Naive B cell (primary cell): ENCODE results near the gene C11orf21. TPM values are rescaled to one million over a fixed set of nuclear protein-coding genes. Genes with fewer than 3 reads are reported as not detected.
A peak's percentile ranks its signal among the peaks of the same experiment; 100 is the strongest.

Source experiments
- ATAC-seq, 2 donors: fragments of 150-1000 bp; cut with Tn5 transposase; 2 replicates each; pipeline ENCODE4 v1.10.0; 2021; ENCODE audit warnings: low read depth in 2 of 2, mild to moderate bottlenecking in 2 of 2, moderate library complexity in 2 of 2
- DNase-seq: peaks from one replicate; pipeline ENCODE4 v3.0.0; 2022
- H3K27ac Mint-ChIP-seq, 6 donors: one replicate each; pipeline ENCODE4 v1.8.0; 2020 to 2022; ENCODE audit warnings: mild to moderate bottlenecking in 6 of 6, mixed read lengths in 6 of 6, moderate library complexity in 5 of 6, inconsistent platforms in 2 of 6
- H3K27me3 Mint-ChIP-seq, 3 donors: one replicate each; pipeline ENCODE4 v1.8.0; 2021 to 2022; ENCODE audit warnings: mixed read lengths in 3 of 3, mild to moderate bottlenecking in 1 of 3
- H3K36me3 Mint-ChIP-seq, 2 donors: one replicate each; pipeline ENCODE4 v1.8.0; 2020 to 2022; ENCODE audit warnings: mixed read lengths in 2 of 2, inconsistent platforms in 1 of 2, mild to moderate bottlenecking in 1 of 2
- H3K4me1 Mint-ChIP-seq, 3 donors: one replicate each; pipeline ENCODE4 v1.8.0; 2020 to 2022; ENCODE audit warnings: mixed read lengths in 3 of 3, inconsistent platforms in 1 of 3, mild to moderate bottlenecking in 1 of 3, moderate library complexity in 1 of 3
- H3K4me3 Mint-ChIP-seq, 8 donors: one replicate each; pipeline ENCODE4 v1.8.0; 2020 to 2022; ENCODE audit warnings: mild to moderate bottlenecking in 8 of 8, mixed read lengths in 8 of 8, moderate library complexity in 8 of 8, inconsistent platforms in 2 of 8
- H3K9me3 Mint-ChIP-seq, 7 donors: one replicate each; pipeline ENCODE4 v1.8.0; 2020 to 2022; ENCODE audit warnings: mixed read lengths in 7 of 7, mild to moderate bottlenecking in 5 of 7, inconsistent platforms in 2 of 7, moderate library complexity in 1 of 7
- polyA plus RNA-seq, 6 donors: library from polyadenylated mRNA; unstranded; fragments of 300-500 nt; fragmentation: Illumina TruSeq; gene quantifications; one replicate each; pipeline ENCODE4 v1.2.3, GENCODE V29; 2021; ENCODE audit warnings: low read depth in 6 of 6

The C11orf21 gene
- polyA plus RNA-seq, 6 donors from 2014 or later: 8.3 to 15.4 (median 10.2) TPM

- no peak for ATAC-seq
- DNase-seq: no peak
- Mint-ChIP-seq H3K36me3 (no peaks in the 10 kb centered on the region), H3K4me1 (peaks cover 22 to 44% (median 28%) of the 10 kb centered on the region in 3 donors), H3K27me3 (peaks cover under 1 to 25% (median 20%) of the 10 kb centered on the region in 3 donors), H3K27ac (peak overlapping the region in 2 of 6 donors; percentile 52 to 90), H3K4me3 (peak overlapping the region; percentile 42 to 85 (median 72)), H3K9me3 (no peaks in the 10 kb centered on the region)
Observed at GRCh38 chr11:2267851-2268728, 33.6 kb downstream of the C11orf21 start.

DNA sequence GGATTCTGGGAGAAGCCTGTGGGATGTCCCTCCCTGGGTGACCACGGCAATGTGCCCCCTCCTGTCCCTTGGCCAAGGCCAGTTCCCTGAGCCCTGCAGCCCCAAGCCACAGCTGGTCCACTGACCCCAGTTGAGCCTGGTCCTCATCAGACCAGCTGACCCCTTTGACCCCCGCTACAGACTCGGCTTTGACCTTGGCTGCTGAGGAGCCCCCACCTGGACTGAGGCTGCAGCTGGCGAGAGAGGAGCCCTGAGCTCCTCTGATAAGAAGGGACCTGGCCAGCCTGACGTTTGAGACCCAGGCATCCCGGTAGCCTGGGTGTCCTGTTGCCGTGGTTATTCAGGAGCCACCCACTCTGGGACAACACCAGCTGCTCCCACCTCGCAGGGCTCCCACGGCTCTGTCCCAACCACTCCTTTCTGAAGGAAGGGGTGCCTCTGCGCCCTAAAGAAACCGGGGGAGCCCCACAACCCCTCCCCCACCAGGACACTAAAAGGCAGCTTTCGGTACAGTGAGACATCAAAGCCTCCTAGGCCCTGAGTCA lies 34.3 kb downstream of the C11orf21 start:
- H3K9me3 Mint-ChIP-seq: no peaks in the 10 kb centered on the region
- H3K36me3 Mint-ChIP-seq: no peaks in the 10 kb centered on the region
- peaks cover 22 to 44% (median 28%) of the 10 kb centered on the region in 3 donors for H3K4me1 Mint-ChIP-seq
- no peak for DNase-seq
- peaks cover 0 to 18% (median 13%) of the 10 kb centered on the region in 3 donors for H3K27me3 Mint-ChIP-seq
- ATAC-seq: no peak
- H3K27ac Mint-ChIP-seq: no peak overlapping the region
- H3K4me3 Mint-ChIP-seq: peak overlapping the region in 5 of 8 donors; percentile 20 to 78 (median 72)

GRCh38 chr11:2266586-2267305 lies 35.0 kb downstream of the C11orf21 start:
- Mint-ChIP-seq H3K27me3 (peaks cover 0 to 12% (median 6%) of the 10 kb centered on the region in 3 donors), H3K4me1 (peaks cover 22 to 44% (median 27%) of the 10 kb centered on the region in 3 donors), H3K27ac (peak overlapping the region in 1 of 6 donors; percentile 65), H3K4me3 (peak overlapping the region in 6 of 8 donors; percentile 33 to 80 (median 76)), H3K36me3 (no peaks in the 10 kb centered on the region), H3K9me3 (no peaks in the 10 kb centered on the region)
- DNase-seq: no peak
- ATAC-seq: no peak

DNA sequence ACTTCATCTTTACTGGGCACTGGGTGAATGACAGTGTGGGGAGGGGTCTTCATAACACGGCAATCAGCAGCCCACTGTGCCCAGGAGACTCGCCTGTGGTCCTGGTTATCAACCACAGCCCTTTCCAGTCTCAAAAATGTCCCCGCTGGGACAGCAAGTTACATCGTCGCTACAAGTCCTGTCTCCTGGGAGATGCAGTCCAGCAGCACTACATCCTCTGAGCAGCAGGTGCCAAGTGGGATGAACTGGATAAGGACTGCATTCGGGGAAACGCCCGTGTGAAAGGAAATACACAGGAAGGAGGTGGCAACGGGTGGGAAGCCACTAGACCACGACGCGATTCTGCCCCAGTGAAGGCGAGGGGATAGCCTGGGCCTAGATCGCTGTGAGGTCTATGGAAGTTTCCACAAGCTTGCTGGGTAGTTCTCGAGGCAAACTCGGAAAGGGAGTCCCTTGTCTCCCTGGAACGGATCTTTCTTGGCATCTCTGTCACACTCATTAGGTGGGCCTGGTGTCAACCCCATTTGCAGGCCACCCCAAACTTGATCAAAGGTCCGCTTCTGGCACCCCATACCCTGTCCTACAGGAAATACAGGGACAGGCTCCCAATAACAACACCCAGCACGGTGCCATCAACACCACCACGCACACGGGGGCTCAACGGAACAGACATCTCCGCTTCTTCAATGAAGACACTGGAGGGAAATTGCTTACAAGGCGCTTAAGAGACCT lies 35.7 kb downstream of the C11orf21 start:
- H3K27me3 Mint-ChIP-seq: peaks cover 0 to 6% (median 0%) of the 10 kb centered on the region in 3 donors
- peak overlapping the region; percentile 53 to 87 (median 78) for H3K4me3 Mint-ChIP-seq
- no peaks in the 10 kb centered on the region for H3K9me3 Mint-ChIP-seq
- no peak for DNase-seq
- no peak for ATAC-seq
- H3K27ac Mint-ChIP-seq: peak overlapping the region in 4 of 6 donors; percentile 8 to 86 (median 80)
- no peaks in the 10 kb centered on the region for H3K36me3 Mint-ChIP-seq
- H3K4me1 Mint-ChIP-seq: peaks cover 19 to 42% (median 22%) of the 10 kb centered on the region in 3 donors

DNA sequence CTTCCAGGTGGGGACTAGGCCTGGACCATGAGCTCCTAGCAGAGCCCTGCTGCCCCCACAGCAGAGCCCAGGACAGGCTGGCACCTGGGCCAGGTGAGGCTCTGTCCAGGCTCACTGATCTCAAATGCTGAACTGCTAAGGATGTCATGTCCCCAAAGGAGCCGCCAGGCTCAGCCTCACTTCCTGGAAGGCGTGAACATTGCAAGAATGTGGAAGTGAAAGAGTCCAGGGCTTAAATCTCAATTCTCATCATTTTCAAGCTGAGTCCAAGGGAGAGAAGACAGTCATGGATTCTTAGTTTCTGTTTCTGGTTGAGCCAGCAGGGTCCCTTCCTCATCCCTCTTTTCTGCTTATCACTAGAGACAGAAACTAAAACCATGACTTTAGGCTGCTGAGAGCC lies 36.3 kb downstream of the C11orf21 start:
- H3K4me1 Mint-ChIP-seq: peaks cover 15 to 38% (median 18%) of the 10 kb centered on the region in 3 donors
- DNase-seq: peak; percentile 70
- ATAC-seq: peak; percentile 82 to 83
- H3K36me3 Mint-ChIP-seq: no peaks in the 10 kb centered on the region
- H3K27me3 Mint-ChIP-seq: peaks cover 0 to 2% (median 0%) of the 10 kb centered on the region in 3 donors
- peak overlapping the region in 4 of 6 donors; percentile 8 to 86 (median 80) for H3K27ac Mint-ChIP-seq
- peak overlapping the region; percentile 46 to 87 (median 78) for H3K4me3 Mint-ChIP-seq
- no peaks in the 10 kb centered on the region for H3K9me3 Mint-ChIP-seq

GRCh38 chr11:2264366-2265053 lies 37.2 kb downstream of the C11orf21 start:
- ATAC-seq: no peak
- H3K36me3 Mint-ChIP-seq: no peaks in the 10 kb centered on the region
- H3K27me3 Mint-ChIP-seq: no peaks in the 10 kb centered on the region
- no peaks in the 10 kb centered on the region for H3K9me3 Mint-ChIP-seq
- no peak overlapping the region for H3K4me3 Mint-ChIP-seq
- H3K4me1 Mint-ChIP-seq: peaks cover 15 to 38% (median 17%) of the 10 kb centered on the region in 3 donors
- no peak for DNase-seq
- peak overlapping the region in 2 of 6 donors; percentile 44 to 73 for H3K27ac Mint-ChIP-seq

DNA sequence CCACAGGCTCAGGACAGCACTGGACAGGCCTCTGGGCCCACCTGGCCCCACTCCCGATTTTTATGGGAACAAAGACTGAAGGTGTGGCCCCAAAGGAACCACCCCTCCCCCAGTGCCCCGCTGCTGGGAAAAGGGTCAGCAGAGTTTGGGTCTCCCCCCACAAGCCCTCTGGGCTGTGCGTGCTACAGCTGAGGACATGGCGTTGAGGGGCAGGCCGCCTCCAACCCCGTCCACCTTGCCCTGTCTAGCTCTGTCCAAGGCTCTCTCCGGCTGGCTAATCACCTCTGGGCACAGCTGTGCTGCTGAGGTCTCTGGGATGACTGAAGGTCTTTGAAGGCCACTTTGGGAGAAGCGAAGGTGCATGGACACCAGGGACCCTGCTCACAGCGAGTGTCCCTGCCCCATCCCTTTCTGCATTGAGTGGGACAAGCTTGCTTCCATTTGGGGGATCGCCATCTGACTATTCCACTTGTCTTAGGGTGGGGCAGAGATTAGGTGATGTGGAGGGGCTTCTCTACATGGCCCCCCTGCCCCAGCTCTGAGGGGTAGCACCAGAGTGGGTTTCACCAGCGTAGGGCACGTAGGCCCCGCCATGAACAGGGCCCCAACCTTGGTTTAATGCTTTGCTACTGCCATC lies 37.9 kb downstream of the C11orf21 start:
- no peak for ATAC-seq
- no peaks in the 10 kb centered on the region for H3K27me3 Mint-ChIP-seq

GRCh38 chr11:2263071-2263565 lies 38.6 kb downstream of the C11orf21 start:
- no peaks in the 10 kb centered on the region for H3K36me3 Mint-ChIP-seq

More for the DNA sequence above, 37.9 kb downstream of the C11orf21 start:
- H3K9me3 Mint-ChIP-seq: no peaks in the 10 kb centered on the region
- no peak overlapping the region for H3K4me3 Mint-ChIP-seq
- H3K4me1 Mint-ChIP-seq: peaks cover 15 to 38% (median 17%) of the 10 kb centered on the region in 3 donors
- no peak for DNase-seq
- H3K27ac Mint-ChIP-seq: no peak overlapping the region
- no peaks in the 10 kb centered on the region for H3K36me3 Mint-ChIP-seq

DNA sequence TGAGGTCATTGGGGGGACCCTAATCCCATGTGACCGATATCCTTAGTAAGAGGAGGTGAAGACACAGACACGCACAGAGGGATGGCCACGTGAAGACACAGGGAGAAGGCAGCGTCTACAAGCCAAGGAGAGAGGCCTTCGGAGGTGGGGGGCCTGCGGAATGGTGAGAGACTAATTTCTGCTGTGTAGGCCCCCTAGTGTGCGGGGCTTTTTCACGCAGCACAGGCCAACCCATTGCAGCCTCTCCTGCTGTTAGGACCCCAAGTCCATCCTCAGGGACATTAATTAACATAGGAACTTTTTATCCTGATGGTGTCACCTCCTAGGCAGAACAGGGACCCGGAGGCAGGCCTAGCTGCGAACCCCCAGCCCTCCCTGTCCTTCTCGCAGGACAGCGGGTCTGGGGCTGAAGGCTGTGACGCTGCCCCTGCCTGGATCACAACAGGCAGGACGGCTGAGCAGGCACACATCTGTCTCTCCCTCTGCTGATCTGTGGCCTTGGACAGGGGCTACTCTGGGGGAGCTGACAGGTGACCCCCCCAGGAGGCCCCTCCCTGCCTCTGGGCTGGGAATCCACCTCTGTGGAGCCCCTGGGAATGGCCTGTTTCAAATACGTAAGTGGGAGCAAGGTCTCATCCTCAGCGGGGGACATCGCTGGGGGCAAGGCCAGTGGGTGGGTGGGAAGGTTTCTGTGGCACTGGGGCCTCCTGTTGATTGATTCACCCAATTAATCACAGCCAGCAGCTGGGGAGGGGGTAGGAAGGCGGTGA lies 39.2 kb downstream of the C11orf21 start:
- Mint-ChIP-seq H3K27me3 (peaks cover 0 to 5% (median 4%) of the 10 kb centered on the region in 3 donors), H3K36me3 (no peaks in the 10 kb centered on the region), H3K4me1 (peaks cover 15 to 26% (median 17%) of the 10 kb centered on the region in 3 donors), H3K27ac (no peak overlapping the region), H3K9me3 (no peaks in the 10 kb centered on the region), H3K4me3 (no peak overlapping the region)
- DNase-seq (no peak), ATAC-seq (no peak)

More at GRCh38 chr11:2263071-2263565, 38.6 kb downstream of the C11orf21 start:
- Mint-ChIP-seq H3K9me3 (no peaks in the 10 kb centered on the region), H3K4me1 (peaks cover 15 to 32% (median 17%) of the 10 kb centered on the region in 3 donors), H3K27me3 (peaks cover 0 to 4% (median 4%) of the 10 kb centered on the region in 3 donors), H3K4me3 (no peak overlapping the region), H3K27ac (no peak overlapping the region)
- ATAC-seq (no peak), DNase-seq (no peak)

DNA sequence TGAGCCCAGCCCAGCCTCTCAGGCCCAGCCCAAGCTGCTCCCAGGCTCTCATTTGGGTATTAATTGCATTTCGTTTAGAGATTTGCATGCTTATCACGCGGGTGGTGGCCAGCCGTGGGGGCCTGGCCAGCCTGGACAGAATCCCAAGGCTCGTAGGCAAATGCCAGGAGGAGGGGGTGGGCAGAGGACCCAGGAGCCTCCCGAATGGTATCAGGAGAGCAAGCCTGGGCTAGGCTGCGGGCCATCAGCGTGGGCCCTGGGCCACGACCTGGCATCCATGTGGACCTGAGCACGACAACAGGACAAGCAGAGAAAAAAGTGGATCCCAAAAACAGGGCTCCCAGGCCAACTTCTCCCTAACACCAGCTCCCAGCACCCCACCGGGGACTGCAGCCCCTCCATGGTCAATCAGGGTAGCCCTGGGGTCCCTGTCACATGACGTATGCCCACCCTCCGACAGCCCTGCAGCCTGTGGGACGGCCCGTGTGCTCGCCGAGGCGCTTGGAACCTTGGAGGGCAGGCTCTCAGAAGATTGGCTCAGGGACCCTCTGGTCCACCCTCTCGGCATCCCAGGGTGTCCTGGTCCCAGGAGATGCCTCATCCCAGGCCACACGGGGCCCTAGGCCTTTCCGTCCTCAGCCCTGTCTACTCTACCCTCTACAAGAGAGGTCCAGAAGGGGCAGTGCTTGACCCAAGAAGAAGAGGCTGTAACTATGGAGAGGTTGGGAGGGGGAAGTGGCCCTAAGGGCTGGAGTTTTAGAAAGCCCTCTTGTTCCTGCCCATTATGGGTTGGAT lies 40.1 kb downstream of the C11orf21 start:
- DNase-seq (no peak), ATAC-seq (no peak)
- peaks cover 15 to 19% (median 16%) of the 10 kb centered on the region in 3 donors for H3K4me1 Mint-ChIP-seq
- no peak overlapping the region for H3K4me3 Mint-ChIP-seq
- no peak overlapping the region for H3K27ac Mint-ChIP-seq
- H3K36me3 Mint-ChIP-seq: no peaks in the 10 kb centered on the region
- peaks cover 0 to 5% (median 4%) of the 10 kb centered on the region in 3 donors for H3K27me3 Mint-ChIP-seq
- H3K9me3 Mint-ChIP-seq: no peaks in the 10 kb centered on the region
